Loucy (cell line): Measurements from ENCODE around the gene TAF11L4.
"Not testable (repeated sequence)": the region's sequence is repeated elsewhere in the genome, so short reads cannot be mapped to it uniquely, and the experiment has no call there.

Experiments used
- H2AFZ ChIP-seq: fragments of 200-600 bp; sonication (generic); 2 replicates; pipeline ENCODE4 v1.6.0; 2016; ENCODE audit warnings: antibody characterized with exemption, mild to moderate bottlenecking, low read length, moderate library complexity
- H3F3A ChIP-seq: fragments of 200-600 bp; 2 replicates; pipeline ENCODE4 v1.6.0; 2016; ENCODE audit warnings: antibody characterized with exemption, low read depth, mild to moderate bottlenecking
- H3K27me3 ChIP-seq: fragments of 200-600 bp; sonication (generic); 2 replicates; pipeline ENCODE4 v1.6.1; 2014; ENCODE audit warnings: low read length, mild to moderate bottlenecking; ENCODE audit not compliant: insufficient read depth, poor library complexity, severe bottlenecking
- H3K36me3 ChIP-seq: fragments of 200-600 bp; sonication (generic); 2 replicates; pipeline ENCODE4 v1.6.1; 2016; ENCODE audit warnings: low read length; ENCODE audit not compliant: insufficient read depth
- H3K4me1 ChIP-seq: fragments of 200-600 bp; sonication (generic); 2 replicates; pipeline ENCODE4 v1.5.1; 2014; ENCODE audit warnings: low read length, mild to moderate bottlenecking; ENCODE audit not compliant: insufficient read depth, poor library complexity, severe bottlenecking
- H3K4me2 ChIP-seq: fragments of 200-600 bp; sonication (generic); 2 replicates; pipeline ENCODE4 v1.6.0; 2014; ENCODE audit warnings: antibody characterized with exemption, low read length, low read depth, mild to moderate bottlenecking; ENCODE audit not compliant: poor library complexity, severe bottlenecking
- H3K4me3 ChIP-seq: fragments of 200-600 bp; sonication (generic); 2 replicates; pipeline ENCODE4 v1.5.1; 2014; ENCODE audit warnings: low read length, mild to moderate bottlenecking, mixed read lengths; ENCODE audit not compliant: poor library complexity, severe bottlenecking
- H3K79me2 ChIP-seq: fragments of 200-600 bp; sonication (generic); 2 replicates; pipeline ENCODE4 v1.6.1; 2014; ENCODE audit warnings: low read length; ENCODE audit not compliant: insufficient read depth
- H3K9ac ChIP-seq: fragments of 200-600 bp; sonication (generic); 2 replicates; pipeline ENCODE4 v1.6.0; 2014; ENCODE audit warnings: mild to moderate bottlenecking, low read depth, low read length, moderate library complexity; ENCODE audit not compliant: poor library complexity, severe bottlenecking
- H3K9me2 ChIP-seq: fragments of 200-600 bp; sonication (generic); replicated peaks from 2 replicates; pipeline ENCODE4 v1.6.1; 2016; ENCODE audit warnings: low read depth, low read length, mixed read lengths
- H3K9me3 ChIP-seq: fragments of 200-600 bp; sonication (generic); 2 replicates; pipeline ENCODE4 v1.6.1; 2014; ENCODE audit warnings: mild to moderate bottlenecking, antibody characterized with exemption, low read length, low read depth; ENCODE audit not compliant: insufficient read depth
- H4K20me1 ChIP-seq: fragments of 200-600 bp; sonication (generic); 2 replicates; pipeline ENCODE4 v1.6.0; 2014; ENCODE audit warnings: antibody characterized with exemption, low read length, mild to moderate bottlenecking; ENCODE audit not compliant: insufficient read depth, poor library complexity, severe bottlenecking
- EZH2phosphoT487 ChIP-seq: fragments of 200-600 bp; IDR thresholded peaks from 2 replicates; pipeline ENCODE4 v1.6.1; 2018; ENCODE audit warnings: antibody characterized with exemption, mild to moderate bottlenecking, moderate library complexity, borderline replicate concordance
- TF ChIP-seq, protein P1 (sequence below): fragments of 200-600 bp; sonication (generic); conservative IDR thresholded peaks from 2 replicates; pipeline ENCODE4 v1.5.1; 2014; ENCODE audit warnings: mild to moderate bottlenecking, antibody characterized with exemption, low read length

The TAF11L4 gene

GRCh38 chr5:17521501-17521900 is at the start of gene TAF11L4:
Gene TAF11L4 (plus strand): TSS chr5:17521801.
- H3K4me3 ChIP-seq, H3K27me3 ChIP-seq, H3F3A ChIP-seq, H3K9me2 ChIP-seq, H3K36me3 ChIP-seq, H3K9ac ChIP-seq, H3K4me1 ChIP-seq, H3K4me2 ChIP-seq, H3K9me3 ChIP-seq, H3K79me2 ChIP-seq, H4K20me1 ChIP-seq, H2AFZ ChIP-seq: not testable (repeated sequence)

DNA sequence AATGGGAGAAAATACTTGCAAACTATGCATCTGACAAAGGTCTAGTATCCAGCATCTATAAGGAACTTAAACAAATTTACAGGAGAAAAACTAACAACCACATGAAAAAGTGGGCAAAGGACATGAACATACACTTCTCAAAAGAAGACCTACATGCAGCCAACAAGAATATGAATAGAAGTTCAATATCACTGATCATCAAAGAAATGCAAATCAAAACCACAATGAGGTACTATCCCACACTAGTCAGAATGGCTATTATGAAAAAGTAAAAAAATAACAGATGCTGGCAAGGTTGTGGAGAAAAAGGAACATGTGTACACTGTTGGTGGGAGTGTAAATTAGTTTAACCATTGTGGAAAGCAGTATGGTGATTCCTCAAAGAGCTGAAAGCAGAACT is 46.5 kb upstream of the TAF11L4 start:
- H3K9ac ChIP-seq, H2AFZ ChIP-seq, H3K4me3 ChIP-seq, H3K79me2 ChIP-seq, H3K9me2 ChIP-seq, H3K4me1 ChIP-seq, H3K4me2 ChIP-seq, H4K20me1 ChIP-seq, H3F3A ChIP-seq, H3K27me3 ChIP-seq, H3K36me3 ChIP-seq, H3K9me3 ChIP-seq: not testable (repeated sequence)

GRCh38 chr5:17477043-17477442 is 44.6 kb upstream of the TAF11L4 start:
- Histone ChIP-seq H3K4me3 (no peak overlapping the region), H3K79me2 (no peaks in the 10 kb centered on the region), H3K9ac (no peak overlapping the region), H3K9me3 (no peaks in the 10 kb centered on the region), H3K9me2 (no peaks in the 10 kb centered on the region), H3K27me3 (no peaks in the 10 kb centered on the region), H3K4me2 (no peak overlapping the region), H3F3A (no peaks in the 10 kb centered on the region), H3K4me1 (no peaks in the 10 kb centered on the region), H3K36me3 (no peaks in the 10 kb centered on the region), H4K20me1 (no peaks in the 10 kb centered on the region), H2AFZ (no peak overlapping the region)
- TF ChIP-seq EZH2phosphoT487, result no peak
- TF ChIP-seq, protein P1, sequence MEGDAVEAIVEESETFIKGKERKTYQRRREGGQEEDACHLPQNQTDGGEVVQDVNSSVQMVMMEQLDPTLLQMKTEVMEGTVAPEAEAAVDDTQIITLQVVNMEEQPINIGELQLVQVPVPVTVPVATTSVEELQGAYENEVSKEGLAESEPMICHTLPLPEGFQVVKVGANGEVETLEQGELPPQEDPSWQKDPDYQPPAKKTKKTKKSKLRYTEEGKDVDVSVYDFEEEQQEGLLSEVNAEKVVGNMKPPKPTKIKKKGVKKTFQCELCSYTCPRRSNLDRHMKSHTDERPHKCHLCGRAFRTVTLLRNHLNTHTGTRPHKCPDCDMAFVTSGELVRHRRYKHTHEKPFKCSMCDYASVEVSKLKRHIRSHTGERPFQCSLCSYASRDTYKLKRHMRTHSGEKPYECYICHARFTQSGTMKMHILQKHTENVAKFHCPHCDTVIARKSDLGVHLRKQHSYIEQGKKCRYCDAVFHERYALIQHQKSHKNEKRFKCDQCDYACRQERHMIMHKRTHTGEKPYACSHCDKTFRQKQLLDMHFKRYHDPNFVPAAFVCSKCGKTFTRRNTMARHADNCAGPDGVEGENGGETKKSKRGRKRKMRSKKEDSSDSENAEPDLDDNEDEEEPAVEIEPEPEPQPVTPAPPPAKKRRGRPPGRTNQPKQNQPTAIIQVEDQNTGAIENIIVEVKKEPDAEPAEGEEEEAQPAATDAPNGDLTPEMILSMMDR, result no peak

DNA sequence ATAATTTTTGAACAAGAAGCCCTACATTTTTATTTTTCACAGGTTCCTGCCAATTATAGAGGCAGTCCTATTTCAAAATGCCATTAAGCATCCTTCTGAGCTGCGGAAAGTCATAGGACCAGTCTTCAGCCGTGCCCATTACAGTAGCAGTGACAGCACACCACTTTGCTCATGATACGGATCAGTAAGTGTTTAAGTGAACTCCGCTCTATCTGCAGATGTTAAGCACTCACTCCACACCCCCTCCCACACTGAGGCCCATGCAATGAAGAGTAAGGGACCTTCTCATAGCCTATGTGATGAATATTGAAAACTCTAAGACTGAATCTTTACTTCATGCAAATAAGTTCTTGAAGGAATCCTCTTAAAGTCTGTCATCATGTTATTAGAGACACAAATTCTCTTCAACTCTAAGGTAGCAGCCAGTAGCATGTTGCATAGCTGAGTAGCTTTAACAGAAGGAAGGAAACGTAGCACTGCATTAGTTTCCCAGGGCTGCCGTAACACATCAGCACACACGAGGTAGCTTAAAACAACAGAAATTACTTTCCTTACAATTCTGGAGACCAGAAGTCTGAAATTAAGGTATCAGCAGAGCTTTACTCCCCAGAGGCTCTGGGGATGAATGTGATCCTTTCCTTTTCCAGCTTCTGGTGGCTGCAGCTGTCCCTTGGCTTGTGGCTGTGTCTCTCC is 43.9 kb upstream of the TAF11L4 start:
- no peak overlapping the region for H3K9ac ChIP-seq
- no peaks in the 10 kb centered on the region for H3K4me1 ChIP-seq
- H3F3A ChIP-seq, result no peaks in the 10 kb centered on the region
- H3K9me3 ChIP-seq, result no peaks in the 10 kb centered on the region
- H2AFZ ChIP-seq, result no peak overlapping the region
- H3K27me3 ChIP-seq, result no peaks in the 10 kb centered on the region
- TF ChIP-seq EZH2phosphoT487, result no peak
- TF ChIP-seq, protein P1, result no peak
- H4K20me1 ChIP-seq, result no peaks in the 10 kb centered on the region
- no peaks in the 10 kb centered on the region for H3K36me3 ChIP-seq
- no peak overlapping the region for H3K4me3 ChIP-seq
- no peak overlapping the region for H3K4me2 ChIP-seq
- H3K79me2 ChIP-seq, result no peaks in the 10 kb centered on the region
- no peaks in the 10 kb centered on the region for H3K9me2 ChIP-seq
